ENCODE measurements around the gene CDC7. TPM values are rescaled to one million over a fixed set of nuclear protein-coding genes. Genes with fewer than 3 reads are reported as not detected.
A peak's percentile ranks its signal among the peaks of the same experiment; 100 is the strongest.

CDC7 gene
- total RNA-seq, 1 donor = 6.5 TPM

DNA sequence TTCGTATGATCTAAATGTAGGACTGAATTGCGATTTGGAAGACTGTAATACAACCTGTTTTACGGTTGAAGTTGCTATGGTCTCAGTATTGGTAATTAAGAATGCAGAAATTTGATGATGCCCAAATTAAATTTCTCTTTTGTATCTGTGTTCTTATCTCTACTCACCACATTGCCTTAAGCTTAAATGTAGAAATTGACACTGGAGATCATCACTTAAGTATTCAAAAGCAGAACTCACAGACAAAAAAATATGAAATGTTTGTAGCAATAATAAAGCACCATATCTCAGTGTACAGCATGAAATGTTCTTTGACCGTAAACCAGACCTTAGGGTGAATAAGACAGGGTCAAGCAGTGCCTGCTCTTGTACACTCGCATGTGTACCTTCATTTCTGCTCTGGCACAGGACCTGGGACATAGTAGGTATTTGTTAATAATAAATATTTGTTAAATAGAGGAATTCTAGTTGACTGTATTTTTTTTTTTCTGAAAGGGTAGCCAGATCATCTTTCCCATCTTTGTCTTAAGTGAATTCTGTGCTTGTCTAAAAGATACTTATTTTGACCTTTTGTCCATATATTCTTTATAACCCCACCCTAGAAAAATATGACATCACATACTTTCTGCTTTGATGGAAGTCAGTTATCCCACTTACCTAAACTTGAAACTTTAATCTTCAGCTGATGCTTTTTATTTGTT, 1.5 kb downstream of the CDC7 start:
- DNase-seq (ENCODE audit: low read depth) = no peak
- H3K4me3 ChIP-seq (ENCODE audit: low read depth, low read length) = peak overlapping the region; percentile 90
- no peak for TF ChIP-seq CTCF (IDR thresholded peaks at IDR 0.05; ENCODE audit: insufficient read depth, low read depth, low read length)

DNA sequence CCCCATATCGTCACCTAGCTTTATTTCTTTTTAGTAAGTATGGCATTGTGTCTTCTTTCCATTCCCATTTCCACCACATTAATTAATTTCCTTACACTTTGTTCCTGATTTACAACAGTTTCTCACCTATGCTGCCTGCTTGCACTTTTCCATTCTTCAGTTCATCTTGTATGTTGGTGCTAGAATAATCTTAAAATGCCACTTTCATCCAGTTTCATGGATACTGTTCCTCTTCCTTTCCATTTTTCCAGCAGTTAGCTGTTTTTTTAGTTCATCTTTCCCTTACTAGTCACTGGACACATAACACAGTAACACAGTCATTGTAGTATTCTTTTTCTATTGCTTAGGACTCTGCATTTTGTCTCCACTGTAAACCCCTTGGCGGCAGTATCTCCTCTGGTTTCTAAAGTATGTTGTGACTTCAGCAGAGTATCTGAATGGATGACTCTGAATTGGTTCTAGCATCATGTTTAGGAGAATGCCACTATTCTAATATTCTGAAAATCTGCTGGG, 2.1 kb downstream of the CDC7 start:
- H3K4me3 ChIP-seq (ENCODE audit: low read depth, low read length) = no peak overlapping the region
- peak; percentile 43 for TF ChIP-seq CTCF (IDR thresholded peaks at IDR 0.05; ENCODE audit: insufficient read depth, low read depth, low read length)
- no peak for DNase-seq (ENCODE audit: low read depth)

DNA sequence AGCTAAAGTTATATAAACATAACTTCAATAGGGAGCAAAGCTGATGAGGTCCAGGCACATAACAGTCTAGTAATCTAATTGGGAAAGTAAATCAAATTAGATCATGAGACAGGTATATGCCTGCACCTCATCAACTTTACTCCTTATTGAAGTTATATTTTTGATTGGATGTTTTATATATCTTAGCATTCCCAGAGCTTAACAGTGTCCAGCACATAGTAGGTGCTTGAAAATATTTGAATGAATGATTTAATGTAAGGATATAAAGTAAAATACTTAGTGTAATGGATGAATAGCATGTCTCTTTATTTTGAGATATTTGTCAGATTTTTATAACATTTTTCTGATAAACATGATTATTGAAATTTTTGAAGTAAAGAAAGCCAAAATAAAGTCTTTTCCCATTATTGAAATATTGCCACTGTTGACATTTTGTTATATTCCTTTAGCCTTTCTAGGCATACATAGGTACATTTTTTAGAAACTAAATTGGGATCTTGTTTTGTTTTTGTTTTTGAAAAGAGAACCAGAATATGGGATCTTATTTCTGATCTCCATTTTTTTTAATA, 2.8 kb downstream of the CDC7 start:
- DNase-seq (ENCODE audit: low read depth) = no peak
- no peak overlapping the region for H3K4me3 ChIP-seq (ENCODE audit: low read depth, low read length)
- TF ChIP-seq CTCF (IDR thresholded peaks at IDR 0.05; ENCODE audit: insufficient read depth, low read depth, low read length) = no peak

DNA sequence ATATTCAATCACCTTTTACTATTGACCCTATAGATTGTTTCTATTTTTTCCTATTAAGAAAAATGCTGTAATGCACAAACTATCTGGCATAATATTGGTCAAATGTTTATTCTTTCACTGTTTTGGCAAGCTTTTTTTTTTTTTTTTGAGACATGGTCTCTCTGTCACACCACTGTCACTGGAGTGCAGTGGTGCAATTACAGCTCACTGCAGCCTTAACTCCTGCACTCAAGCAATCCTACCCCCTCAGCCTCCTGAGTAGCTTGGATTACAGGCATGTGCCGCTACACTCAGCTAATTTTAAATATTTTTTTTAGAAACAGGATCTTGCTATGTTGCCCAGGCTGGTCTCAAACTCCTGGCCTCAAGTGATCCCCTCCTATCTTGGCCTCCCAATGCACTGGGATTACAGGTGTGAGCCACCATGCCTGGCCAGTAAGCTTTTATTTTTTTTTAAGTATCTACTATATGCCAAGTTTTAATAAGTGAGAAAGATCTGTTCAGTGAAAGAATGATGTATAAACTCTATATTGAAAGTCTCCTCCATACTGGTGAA, 3.4 kb downstream of the CDC7 start:
- H3K4me3 ChIP-seq (ENCODE audit: low read depth, low read length) = no peak overlapping the region
- DNase-seq (ENCODE audit: low read depth) = no peak
- TF ChIP-seq CTCF (IDR thresholded peaks at IDR 0.05; ENCODE audit: insufficient read depth, low read depth, low read length) = no peak

DNA sequence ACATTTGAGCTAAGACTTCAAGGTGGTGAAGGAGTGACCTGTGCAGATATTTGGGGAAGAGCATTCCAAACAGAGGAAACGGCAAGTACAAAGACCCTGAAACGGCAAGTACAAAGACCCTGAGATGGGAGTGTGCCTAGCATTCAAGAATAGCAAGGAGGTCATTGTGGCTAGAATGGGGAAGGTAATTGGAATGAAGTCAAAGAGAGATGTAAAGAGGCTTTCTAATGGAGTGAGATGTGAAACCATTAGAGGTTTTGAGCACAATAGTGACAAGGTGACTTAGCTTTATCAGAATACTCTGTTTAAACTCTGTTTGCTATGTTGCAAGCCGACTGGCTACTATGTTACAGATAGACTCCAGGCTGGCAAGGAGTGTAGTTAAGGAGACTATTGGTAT, 4.4 kb downstream of the CDC7 start:
- no peak for DNase-seq (ENCODE audit: low read depth)
- H3K4me3 ChIP-seq (ENCODE audit: low read depth, low read length) = no peak overlapping the region
- TF ChIP-seq CTCF (IDR thresholded peaks at IDR 0.05; ENCODE audit: insufficient read depth, low read depth, low read length) = no peak

- TF ChIP-seq CTCF (IDR thresholded peaks at IDR 0.05; ENCODE audit: insufficient read depth, low read depth, low read length) = no peak
- no peak overlapping the region for H3K4me3 ChIP-seq (ENCODE audit: low read depth, low read length)
- DNase-seq (ENCODE audit: low read depth) = no peak
These were observed 5.4 kb downstream of the CDC7 start for GRCh38 chr1:91506071-91506470.

Data from fibroblast of villous mesenchyme (primary cell).